ENCODE data around the gene COG2. TPM values are rescaled to one million over a fixed set of nuclear protein-coding genes. Genes with fewer than 3 reads are reported as not detected.

COG2 gene
- total RNA-seq, 2 donors from 2014 or later: 42.0 to 53.8 TPM

GRCh38 chr1:230674581-230674980 lies 32.3 kb downstream of the COG2 start:
- no peak overlapping the region for H3K27ac ChIP-seq
- H3K9me3 ChIP-seq: no peaks in the 10 kb centered on the region
- H3K4me1 ChIP-seq: no peaks in the 10 kb centered on the region
- DNase-seq: no peak
- H3K9ac ChIP-seq (ENCODE audit: low read depth in 2 of 2, low read length in 2 of 2): no peak overlapping the region
- no peak overlapping the region for H3K4me3 ChIP-seq
- no peak for TF ChIP-seq CTCF (IDR thresholded peaks at IDR 0.05)
- no peaks in the 10 kb centered on the region for H3K27me3 ChIP-seq
- H3K36me3 ChIP-seq: peaks cover 8% of the 10 kb centered on the region
- intact Hi-C loops (cut with DNase I): no loop called here

GRCh38 chr1:230677200-230677599 lies 34.9 kb downstream of the COG2 start:
- H3K36me3 ChIP-seq: peaks cover 8% of the 10 kb centered on the region
- TF ChIP-seq CTCF (IDR thresholded peaks at IDR 0.05): no peak
- intact Hi-C loops (cut with DNase I): no loop called here

GRCh38 chr1:230679192-230679591 lies 36.9 kb downstream of the COG2 start:
- no peaks in the 10 kb centered on the region for H3K4me1 ChIP-seq
- peaks cover 8% of the 10 kb centered on the region for H3K36me3 ChIP-seq
- intact Hi-C loops (cut with DNase I): no loop called here
- H3K27me3 ChIP-seq: no peaks in the 10 kb centered on the region
- H3K9me3 ChIP-seq: no peaks in the 10 kb centered on the region
- no peak for DNase-seq
- H3K9ac ChIP-seq (ENCODE audit: low read depth in 2 of 2, low read length in 2 of 2): no peak overlapping the region
- no peak overlapping the region for H3K4me3 ChIP-seq
- H3K27ac ChIP-seq: no peak overlapping the region
- TF ChIP-seq CTCF (IDR thresholded peaks at IDR 0.05): no peak

More at GRCh38 chr1:230677200-230677599, 34.9 kb downstream of the COG2 start:
- H3K9ac ChIP-seq (ENCODE audit: low read depth in 2 of 2, low read length in 2 of 2): no peak overlapping the region
- H3K27me3 ChIP-seq: no peaks in the 10 kb centered on the region
- H3K9me3 ChIP-seq: no peaks in the 10 kb centered on the region
- no peaks in the 10 kb centered on the region for H3K4me1 ChIP-seq
- no peak for DNase-seq
- no peak overlapping the region for H3K4me3 ChIP-seq
- H3K27ac ChIP-seq: no peak overlapping the region

- intact Hi-C loops (cut with DNase I): no loop called here
- H3K4me3 ChIP-seq: no peak overlapping the region
- peaks cover 9% of the 10 kb centered on the region for H3K36me3 ChIP-seq
- TF ChIP-seq CTCF (IDR thresholded peaks at IDR 0.05): no peak
- H3K27ac ChIP-seq: no peak overlapping the region
- H3K9me3 ChIP-seq: no peaks in the 10 kb centered on the region
- no peak overlapping the region for H3K9ac ChIP-seq (ENCODE audit: low read depth in 2 of 2, low read length in 2 of 2)
- no peaks in the 10 kb centered on the region for H3K4me1 ChIP-seq
- no peak for DNase-seq
- no peaks in the 10 kb centered on the region for H3K27me3 ChIP-seq
Observed at GRCh38 chr1:230679825-230680224, 37.5 kb downstream of the COG2 start.

- Histone ChIP-seq H3K4me1 (no peaks in the 10 kb centered on the region), H3K9me3 (no peaks in the 10 kb centered on the region), H3K9ac (ENCODE audit: low read depth in 2 of 2, low read length in 2 of 2) (no peak overlapping the region), H3K36me3 (peaks cover 14% of the 10 kb centered on the region), H3K27me3 (no peaks in the 10 kb centered on the region), H3K4me3 (no peak overlapping the region), H3K27ac (no peak overlapping the region)
- intact Hi-C loops (cut with DNase I): no loop called here
- TF ChIP-seq CTCF (IDR thresholded peaks at IDR 0.05): no peak
- DNase-seq: no peak
Observed at GRCh38 chr1:230680300-230681025, 38.2 kb downstream of the COG2 start.

Measured in colonic mucosa (tissue), 4 donors.